HK-2 (cell line): ENCODE data around the gene ARMC7.
A peak's percentile ranks its signal among the peaks of the same experiment; 100 is the strongest.
"Not testable (repeated sequence)": the region's sequence is repeated elsewhere in the genome, so short reads cannot be mapped to it uniquely, and the experiment has no call there.

ENCODE experiments used
- DNase-seq: peaks from one replicate; pipeline ENCODE4 v3.0.0-alpha.2; 2018; ENCODE audit not compliant: unreplicated experiment

The ARMC7 gene

GRCh38 chr17:75153780-75154194 lies 44.0 kb downstream of the ARMC7 start:
- no peak for DNase-seq

- peak; percentile 98 for DNase-seq
Measured at GRCh38 chr17:75154195-75155106, 44.7 kb downstream of the ARMC7 start, which contains the start of gene JPT1. Gene JPT1 (minus strand): TSS chr17:75154512. CDS start chr17:75154397, 115 bp downstream.

- DNase-seq = no peak
Measured at GRCh38 chr17:75155191-75155601, 45.4 kb downstream of the ARMC7 start.

- DNase-seq = not testable (repeated sequence)
Measured at GRCh38 chr17:75158480-75158879, 48.7 kb downstream of the ARMC7 start.

GRCh38 chr17:75159196-75160031 lies 49.6 kb downstream of the ARMC7 start:
- DNase-seq = no peak

- no peak for DNase-seq
Measured at GRCh38 chr17:75160211-75160610, 50.4 kb downstream of the ARMC7 start.

- no peak for DNase-seq
Measured at GRCh38 chr17:75163074-75163473, 53.3 kb downstream of the ARMC7 start.

GRCh38 chr17:75164606-75165005 lies 54.8 kb downstream of the ARMC7 start:
- DNase-seq = not testable (repeated sequence)

GRCh38 chr17:75168998-75169397 lies 59.2 kb downstream of the ARMC7 start:
- no peak for DNase-seq

GRCh38 chr17:75173526-75173925 lies 63.8 kb downstream of the ARMC7 start:
- no peak for DNase-seq

- DNase-seq = no peak
Measured at GRCh38 chr17:75174996-75175395, 65.2 kb downstream of the ARMC7 start.

- DNase-seq = no peak
Measured at GRCh38 chr17:75176625-75177024, 66.9 kb downstream of the ARMC7 start.

GRCh38 chr17:75178453-75178852 lies 68.7 kb downstream of the ARMC7 start:
- no peak for DNase-seq
